Measurements from ENCODE around the gene TRAF2. TPM values are rescaled to one million over a fixed set of nuclear protein-coding genes. Genes with fewer than 3 reads are reported as not detected.

The TRAF2 gene
- total and polyA plus RNA-seq, 2 donors (not counting 1 experiment from before 2014, with no cell fraction given) = 25.5 to 54.5 TPM

- no peak overlapping the region for H3K4me3 ChIP-seq (ENCODE audit: control extremely low read depth in 1 of 5, extremely low read depth in 1 of 5, insufficient read depth in 1 of 5, low read depth in 2 of 5, low read length in 4 of 5)
- Mint-ChIP-seq H3K4me3 (no peak overlapping the region), H3K27me3 (no peaks in the 10 kb centered on the region), H3K4me1 (peaks cover 2% of the 10 kb centered on the region), H3K9me3 (ENCODE audit: insufficient read depth) (no peaks in the 10 kb centered on the region), H3K27ac (no peak overlapping the region)
- DNase-seq = no peak
- H3K79me2 ChIP-seq (ENCODE audit: control insufficient read depth, insufficient read depth, low read length) = peaks cover 24% of the 10 kb centered on the region
- ATAC-seq (ENCODE audit: low read depth) = no peak
- H3K36me3 ChIP-seq (replicated peaks in 1 of 2; ENCODE audit: control extremely low read depth in 1 of 2, control insufficient read depth in 1 of 2, extremely low read depth in 1 of 2, insufficient read depth in 2 of 2, low read length in 1 of 2) = peaks cover 2 to 36% of the 10 kb centered on the region in 2 experiments
- no peak overlapping the region for H3K27ac ChIP-seq (ENCODE audit: low read length in 2 of 2)
- ChIA-PET CTCF (interaction anchor here (1.0 to 2.0 kb wide), 2 partner anchors 8 to 97 kb away, joined by 3 to 5 read pairs; partner anchors contain the start of gene AJM1), POLR2A (no interaction called here)
- no peak for TF ChIP-seq CTCF (IDR thresholded peaks at IDR 0.05)
- TF ChIP-seq EZH2 (IDR thresholded peaks at IDR 0.05; ENCODE audit: borderline replicate concordance, insufficient read depth, low read depth, low read length, poor library complexity, severe bottlenecking) = no peak
- H3K4me2 ChIP-seq (replicated peaks; ENCODE audit: low read depth, low read length, poor library complexity, severe bottlenecking) = no peak overlapping the region
- H3K4me1 ChIP-seq (ENCODE audit: control insufficient read depth in 2 of 2, insufficient read depth in 2 of 2, low read length in 2 of 2) = peaks cover 6 to 11% of the 10 kb centered on the region in 2 donors
- intact Hi-C loops (cut with micrococcal nuclease) = no loop called here
- WGBS (ENCODE audit: insufficient coverage) = 93% methylated on average over 28 of the region's 28 CpGs
- no peaks in the 10 kb centered on the region for H3K9me3 ChIP-seq (ENCODE audit: control extremely low read depth in 1 of 3, control insufficient read depth in 2 of 3, insufficient read depth in 1 of 3, low read length in 2 of 3)
- no peak overlapping the region for H3K9ac ChIP-seq (ENCODE audit: low read length)
- peaks cover 69% of the 10 kb centered on the region for H4K20me1 ChIP-seq (ENCODE audit: control insufficient read depth, insufficient read depth, low read length, poor library complexity, severe bottlenecking)
- no peaks in the 10 kb centered on the region for H3K27me3 ChIP-seq (replicated peaks in 1 of 4; ENCODE audit: control extremely low read depth in 1 of 4, control insufficient read depth in 3 of 4, insufficient read depth in 4 of 4, low read length in 3 of 4)
- H2AFZ ChIP-seq (ENCODE audit: insufficient read depth, low read depth, low read length, poor library complexity, severe bottlenecking) = no peak overlapping the region
Observed at GRCh38 chr9:136939431-136939995, 53.2 kb downstream of the TRAF2 start.

GRCh38 chr9:136939996-136940525, 53.7 kb downstream of the TRAF2 start:
- H3K4me3 ChIP-seq (ENCODE audit: control extremely low read depth in 1 of 5, extremely low read depth in 1 of 5, insufficient read depth in 1 of 5, low read depth in 2 of 5, low read length in 4 of 5) = no peak overlapping the region
- no peak overlapping the region for H3K4me2 ChIP-seq (replicated peaks; ENCODE audit: low read depth, low read length, poor library complexity, severe bottlenecking)
- peaks cover 6% of the 10 kb centered on the region for H3K4me1 Mint-ChIP-seq
- H3K9me3 Mint-ChIP-seq (ENCODE audit: insufficient read depth) = no peaks in the 10 kb centered on the region
- peaks cover 65% of the 10 kb centered on the region for H4K20me1 ChIP-seq (ENCODE audit: control insufficient read depth, insufficient read depth, low read length, poor library complexity, severe bottlenecking)
- intact Hi-C loops (cut with micrococcal nuclease) = no loop called here
- DNase-seq (no peak), ATAC-seq (ENCODE audit: low read depth) (no peak)
- H3K27ac ChIP-seq (ENCODE audit: low read length in 2 of 2) = no peak overlapping the region
- H2AFZ ChIP-seq (ENCODE audit: insufficient read depth, low read depth, low read length, poor library complexity, severe bottlenecking) = no peak overlapping the region
- no peak overlapping the region for H3K9ac ChIP-seq (ENCODE audit: low read length)
- WGBS (ENCODE audit: insufficient coverage) = 94% methylated on average over 16 of the region's 16 CpGs
- no peak overlapping the region for H3K4me3 Mint-ChIP-seq
- no peak overlapping the region for H3K27ac Mint-ChIP-seq
- H3K79me2 ChIP-seq (ENCODE audit: control insufficient read depth, insufficient read depth, low read length) = peaks cover 22% of the 10 kb centered on the region
- POLR2A ChIA-PET = no interaction called here
- no peaks in the 10 kb centered on the region for H3K9me3 ChIP-seq (ENCODE audit: control extremely low read depth in 1 of 3, control insufficient read depth in 2 of 3, insufficient read depth in 1 of 3, low read length in 2 of 3)
- no peaks in the 10 kb centered on the region for H3K27me3 Mint-ChIP-seq
- TF ChIP-seq EZH2 (IDR thresholded peaks at IDR 0.05; ENCODE audit: borderline replicate concordance, insufficient read depth, low read depth, low read length, poor library complexity, severe bottlenecking) (no peak), CTCF (IDR thresholded peaks at IDR 0.05) (no peak)
- no peaks in the 10 kb centered on the region for H3K27me3 ChIP-seq (replicated peaks in 1 of 4; ENCODE audit: control extremely low read depth in 1 of 4, control insufficient read depth in 3 of 4, insufficient read depth in 4 of 4, low read length in 3 of 4)
- H3K4me1 ChIP-seq (ENCODE audit: control insufficient read depth in 2 of 2, insufficient read depth in 2 of 2, low read length in 2 of 2) = peaks cover 6 to 15% of the 10 kb centered on the region in 2 donors
- CTCF ChIA-PET = interaction anchor here (1.0 to 2.0 kb wide), 2 partner anchors 8 to 98 kb away, joined by 3 to 5 read pairs; partner anchors contain the start of gene AJM1
- H3K36me3 ChIP-seq (replicated peaks in 1 of 2; ENCODE audit: control extremely low read depth in 1 of 2, control insufficient read depth in 1 of 2, extremely low read depth in 1 of 2, insufficient read depth in 2 of 2, low read length in 1 of 2) = peaks cover 2 to 36% of the 10 kb centered on the region in 2 experiments
